ENCODE data around the gene AANAT. TPM values are rescaled to one million over a fixed set of nuclear protein-coding genes. Genes with fewer than 3 reads are reported as not detected.

The AANAT gene
- total RNA-seq, 4 donors from 2014 or later = not detected

DNA sequence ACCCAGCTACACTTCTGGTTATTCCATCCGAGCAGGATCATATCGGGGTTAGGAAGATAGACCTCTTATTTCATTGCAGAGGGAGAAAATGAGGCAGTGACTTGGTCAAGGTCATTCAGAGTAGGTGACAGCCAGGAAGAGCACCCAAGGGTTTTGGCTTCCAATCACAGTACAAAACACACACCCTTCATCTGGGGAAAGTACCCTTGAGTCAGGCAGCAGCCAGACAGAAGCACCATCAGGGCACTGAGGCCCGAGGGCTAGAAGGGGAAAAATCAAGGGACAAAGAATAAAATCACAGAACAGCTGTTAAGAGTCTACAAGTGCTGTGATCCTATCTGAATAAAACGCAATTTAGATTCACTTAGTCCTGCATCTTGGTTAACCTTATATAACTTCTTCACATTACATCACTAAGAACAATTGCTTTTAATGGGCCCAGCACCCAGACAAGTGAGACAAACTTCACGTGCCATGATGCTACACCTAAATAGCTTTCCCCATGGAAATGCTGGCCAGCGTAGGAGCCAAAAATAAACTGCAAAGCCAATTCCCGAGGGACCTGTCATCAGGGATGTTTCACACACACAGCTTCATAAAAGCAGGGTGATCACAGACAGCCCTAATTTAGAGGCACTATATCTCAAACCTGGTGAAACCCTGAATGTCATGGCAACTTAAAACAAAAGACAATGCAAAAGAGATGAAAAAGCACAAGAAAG lies 19.3 kb upstream of the AANAT start:
- DNase-seq = no peak
- in situ Hi-C loops (cut with MboI; ENCODE audit: low pct_ligation_motif_present in 1 of 4, low pct_unique_long_range_greater_than_20kb in 1 of 4, low sequenced_read_pairs in 3 of 4) (no loop called here), intact Hi-C loops (cut with DNase I; ENCODE audit: low total_unique reads) (no loop called here)
- Histone ChIP-seq H3K27me3 (no peaks in the 10 kb centered on the region), H3K4me3 (no peak overlapping the region), H3K4me1 (peaks cover 6 to 26% (median 14%) of the 10 kb centered on the region in 4 donors), H3K36me3 (no peaks in the 10 kb centered on the region), H3K9me3 (no peaks in the 10 kb centered on the region), H3K27ac (no peak overlapping the region)
- WGBS, 2 donors (ENCODE audit: low coverage in 1 of 2) = 67 to 80% methylated on average over 2 to 7 of the region's 7 CpGs
- TF ChIP-seq EP300 (IDR thresholded peaks at IDR 0.05; ENCODE audit: low read depth) (no peak), POLR2AphosphoS5 (IDR thresholded peaks at IDR 0.05) (peak in 1 of 3 donors; percentile 7), POLR2A (IDR thresholded peaks at IDR 0.05) (no peak)

DNA sequence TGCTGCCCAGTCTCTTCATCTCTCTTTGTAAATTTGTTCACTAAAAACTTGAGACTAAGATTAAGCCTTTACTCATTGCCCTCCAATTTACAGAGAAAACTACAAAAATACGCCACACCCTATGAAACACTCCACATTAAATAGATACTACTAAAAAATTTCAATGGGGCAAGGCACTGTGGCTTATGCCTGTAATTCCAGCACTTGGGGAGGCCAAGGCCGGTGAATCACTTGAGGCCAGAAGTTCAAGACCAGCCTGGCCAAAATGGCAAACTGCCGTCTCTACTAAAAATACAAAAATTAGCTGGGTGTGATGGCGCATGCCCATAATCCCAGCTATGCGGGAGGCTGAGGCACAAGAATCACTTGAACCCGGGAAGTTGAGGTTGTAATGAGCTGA lies 18.3 kb upstream of the AANAT start:
- Histone ChIP-seq H3K9me3 (no peaks in the 10 kb centered on the region), H3K4me3 (no peak overlapping the region), H3K36me3 (no peaks in the 10 kb centered on the region), H3K4me1 (peaks cover 6 to 26% (median 14%) of the 10 kb centered on the region in 4 donors), H3K27me3 (no peaks in the 10 kb centered on the region), H3K27ac (no peak overlapping the region)
- in situ Hi-C loops (cut with MboI; ENCODE audit: low pct_ligation_motif_present in 1 of 4, low pct_unique_long_range_greater_than_20kb in 1 of 4, low sequenced_read_pairs in 3 of 4) = no loop called here
- TF ChIP-seq, protein P1, sequence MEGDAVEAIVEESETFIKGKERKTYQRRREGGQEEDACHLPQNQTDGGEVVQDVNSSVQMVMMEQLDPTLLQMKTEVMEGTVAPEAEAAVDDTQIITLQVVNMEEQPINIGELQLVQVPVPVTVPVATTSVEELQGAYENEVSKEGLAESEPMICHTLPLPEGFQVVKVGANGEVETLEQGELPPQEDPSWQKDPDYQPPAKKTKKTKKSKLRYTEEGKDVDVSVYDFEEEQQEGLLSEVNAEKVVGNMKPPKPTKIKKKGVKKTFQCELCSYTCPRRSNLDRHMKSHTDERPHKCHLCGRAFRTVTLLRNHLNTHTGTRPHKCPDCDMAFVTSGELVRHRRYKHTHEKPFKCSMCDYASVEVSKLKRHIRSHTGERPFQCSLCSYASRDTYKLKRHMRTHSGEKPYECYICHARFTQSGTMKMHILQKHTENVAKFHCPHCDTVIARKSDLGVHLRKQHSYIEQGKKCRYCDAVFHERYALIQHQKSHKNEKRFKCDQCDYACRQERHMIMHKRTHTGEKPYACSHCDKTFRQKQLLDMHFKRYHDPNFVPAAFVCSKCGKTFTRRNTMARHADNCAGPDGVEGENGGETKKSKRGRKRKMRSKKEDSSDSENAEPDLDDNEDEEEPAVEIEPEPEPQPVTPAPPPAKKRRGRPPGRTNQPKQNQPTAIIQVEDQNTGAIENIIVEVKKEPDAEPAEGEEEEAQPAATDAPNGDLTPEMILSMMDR (IDR thresholded peaks at IDR 0.05) = no peak
- no peak for TF ChIP-seq EP300 (IDR thresholded peaks at IDR 0.05; ENCODE audit: low read depth)
- no peak for TF ChIP-seq POLR2AphosphoS5 (IDR thresholded peaks at IDR 0.05)
- no peak for TF ChIP-seq POLR2A (IDR thresholded peaks at IDR 0.05)
- 94 to 97% methylated on average over 5 to 6 of the region's 6 CpGs for WGBS, 2 donors (ENCODE audit: low coverage in 1 of 2)
- DNase-seq = no peak
- intact Hi-C loops (cut with DNase I; ENCODE audit: low total_unique reads) = no loop called here

DNA sequence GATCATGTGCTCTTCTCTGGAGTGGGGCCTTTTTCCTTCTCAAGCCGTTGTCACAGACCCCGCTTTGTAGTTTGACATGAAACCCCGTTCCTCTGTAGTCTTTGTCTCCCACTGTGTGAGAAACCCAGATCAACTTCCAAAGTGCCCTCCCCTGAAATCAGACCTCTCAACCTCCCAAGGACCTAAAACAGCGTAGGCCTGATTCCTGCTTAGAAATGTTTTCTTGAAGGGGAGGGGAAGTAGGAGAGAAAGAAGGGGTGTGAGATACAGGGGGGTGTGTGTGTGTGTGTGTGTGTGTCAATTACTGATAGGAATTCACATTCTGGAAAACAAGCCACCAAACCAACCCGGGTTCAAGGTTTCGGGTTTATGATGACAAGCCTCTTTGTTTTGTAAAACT lies 15.9 kb upstream of the AANAT start:
- intact Hi-C loops (cut with DNase I; ENCODE audit: low total_unique reads) = no loop called here
- in situ Hi-C loops (cut with MboI; ENCODE audit: low pct_ligation_motif_present in 1 of 4, low pct_unique_long_range_greater_than_20kb in 1 of 4, low sequenced_read_pairs in 3 of 4) = no loop called here

DNA sequence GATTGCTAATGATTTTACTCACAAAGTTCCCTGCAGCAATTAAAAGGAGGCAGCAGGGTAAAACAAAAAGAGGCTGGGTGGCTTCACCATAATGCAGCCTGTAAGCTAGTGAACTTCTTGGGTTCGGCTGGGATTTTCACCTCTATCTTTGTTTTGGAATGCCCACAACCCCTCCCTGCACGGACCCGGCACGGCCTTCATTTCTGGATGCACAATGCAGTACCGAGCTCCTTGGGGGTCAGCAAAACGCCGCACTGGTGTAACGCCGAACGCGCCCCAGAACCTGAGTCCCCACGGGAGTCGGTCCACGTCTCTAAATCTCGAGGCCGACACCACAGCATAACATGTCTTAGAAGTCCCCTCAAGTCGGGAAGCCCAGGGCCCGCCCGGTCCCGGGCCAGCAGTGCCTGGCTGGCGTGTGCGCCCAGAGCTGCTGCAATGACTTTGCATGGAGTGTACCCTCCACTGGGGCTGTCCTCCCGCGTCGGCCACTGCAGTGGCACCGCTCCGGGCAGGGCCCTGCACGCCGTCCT lies 15.2 kb upstream of the AANAT start:
- TF ChIP-seq POLR2AphosphoS5 (IDR thresholded peaks at IDR 0.05) = no peak
- TF ChIP-seq EP300 (IDR thresholded peaks at IDR 0.05; ENCODE audit: low read depth) = no peak
- TF ChIP-seq POLR2A (IDR thresholded peaks at IDR 0.05) = no peak
- TF ChIP-seq, protein P1 (IDR thresholded peaks at IDR 0.05) = no peak
- no peaks in the 10 kb centered on the region for H3K27me3 ChIP-seq
- H3K9me3 ChIP-seq = no peaks in the 10 kb centered on the region
- H3K27ac ChIP-seq = peak overlapping the region; percentile 75 to 91 (median 84)
- 1% methylated on average over 29 of the region's 29 CpGs; no CpG with 5 or more reads in 1 of the 2 donors for WGBS, 2 donors (ENCODE audit: low coverage in 1 of 2)
- no peaks in the 10 kb centered on the region for H3K36me3 ChIP-seq
- in situ Hi-C loops (cut with MboI; ENCODE audit: low pct_ligation_motif_present in 1 of 4, low pct_unique_long_range_greater_than_20kb in 1 of 4, low sequenced_read_pairs in 3 of 4) = no loop called here
- intact Hi-C loops (cut with DNase I; ENCODE audit: low total_unique reads) = no loop called here
- H3K4me3 ChIP-seq = peak overlapping the region; percentile 83 to 99 (median 92)
- H3K4me1 ChIP-seq = peaks cover 6 to 17% (median 11%) of the 10 kb centered on the region in 4 donors
- DNase-seq = peak; percentile 32

More for the DNA sequence above, 15.9 kb upstream of the AANAT start:
- WGBS, 2 donors (ENCODE audit: low coverage in 1 of 2) = 77% methylated on average over 6 of the region's 6 CpGs; no CpG with 5 or more reads in 1 of the 2 donors
- H3K9me3 ChIP-seq = no peaks in the 10 kb centered on the region
- H3K27me3 ChIP-seq = no peaks in the 10 kb centered on the region
- no peaks in the 10 kb centered on the region for H3K36me3 ChIP-seq
- H3K4me3 ChIP-seq = peak overlapping the region in 1 of 4 donors; percentile 93
- TF ChIP-seq POLR2A (IDR thresholded peaks at IDR 0.05) (no peak), EP300 (IDR thresholded peaks at IDR 0.05; ENCODE audit: low read depth) (no peak), POLR2AphosphoS5 (IDR thresholded peaks at IDR 0.05) (no peak)
- TF ChIP-seq, protein P1 (IDR thresholded peaks at IDR 0.05) = no peak
- no peak overlapping the region for H3K27ac ChIP-seq
- DNase-seq = no peak
- peaks cover 6 to 20% (median 14%) of the 10 kb centered on the region in 4 donors for H3K4me1 ChIP-seq

Measured in transverse colon (tissue), 4 donors.